ENCODE data around the gene ZGPAT. TPM values are rescaled to one million over a fixed set of nuclear protein-coding genes. Genes with fewer than 3 reads are reported as not detected.

Gene ZGPAT
- total RNA-seq, 1 donor from 2014 or later = 21.2 TPM

GRCh38 chr20:63733579-63734081, 25.8 kb downstream of the ZGPAT start:
- no peak for DNase-seq (ENCODE audit: low read depth, low spot score)

- DNase-seq (ENCODE audit: low read depth, low spot score) = no peak
Measured at GRCh38 chr20:63734111-63734945, 26.5 kb downstream of the ZGPAT start.

GRCh38 chr20:63734946-63735858, 27.4 kb downstream of the ZGPAT start:
- DNase-seq (ENCODE audit: low read depth, low spot score) = no peak

GRCh38 chr20:63735859-63736718, 28.2 kb downstream of the ZGPAT start, which contains the start of gene LIME1:
Gene LIME1, plus strand, starts transcription at chr20:63736664. Its CDS starts 886 bp downstream, at chr20:63737550.
- DNase-seq (ENCODE audit: low read depth, low spot score) = no peak

- no peak for DNase-seq (ENCODE audit: low read depth, low spot score)
Measured at GRCh38 chr20:63736893-63737694, 29.3 kb downstream of the ZGPAT start.

GRCh38 chr20:63737695-63737944, 29.8 kb downstream of the ZGPAT start:
- no peak for DNase-seq (ENCODE audit: low read depth, low spot score)

- no peak for DNase-seq (ENCODE audit: low read depth, low spot score)
Measured at GRCh38 chr20:63737945-63738686, 30.3 kb downstream of the ZGPAT start.

- no peak for DNase-seq (ENCODE audit: low read depth, low spot score)
Measured at GRCh38 chr20:63738687-63739129, 30.9 kb downstream of the ZGPAT start.

- no peak for DNase-seq (ENCODE audit: low read depth, low spot score)
Measured at GRCh38 chr20:63739130-63740069, 31.6 kb downstream of the ZGPAT start, which contains the start of gene SLC2A4RG. Gene SLC2A4RG, plus strand, starts transcription at chr20:63739776. Its CDS starts 137 bp downstream, at chr20:63739913.

GRCh38 chr20:63740070-63740626, 32.3 kb downstream of the ZGPAT start:
- DNase-seq (ENCODE audit: low read depth, low spot score) = no peak

- peak; percentile 49 for DNase-seq (ENCODE audit: low read depth, low spot score)
Measured at GRCh38 chr20:63740627-63741353, 33.0 kb downstream of the ZGPAT start.

- no peak for DNase-seq (ENCODE audit: low read depth, low spot score)
Measured at GRCh38 chr20:63741354-63741675, 33.5 kb downstream of the ZGPAT start.

GRCh38 chr20:63741676-63742380, 34.0 kb downstream of the ZGPAT start:
- no peak for DNase-seq (ENCODE audit: low read depth, low spot score)

- no peak for DNase-seq (ENCODE audit: low read depth, low spot score)
Measured at GRCh38 chr20:63742381-63743024, 34.7 kb downstream of the ZGPAT start.

GRCh38 chr20:63743210-63743970, 35.6 kb downstream of the ZGPAT start:
- no peak for DNase-seq (ENCODE audit: low read depth, low spot score)

- DNase-seq (ENCODE audit: low read depth, low spot score) = no peak
Measured at GRCh38 chr20:63744158-63744557, 36.3 kb downstream of the ZGPAT start.

Measured in pulmonary artery endothelial cell (primary cell).